ENCODE measurements around the gene ARHGAP45.
A peak's percentile ranks its signal among the peaks of the same experiment; 100 is the strongest.

The ARHGAP45 gene

GRCh38 chr19:1130771-1131717 lies 64.1 kb downstream of the ARHGAP45 start:
- DNase-seq (ENCODE audit: low read depth in 3 of 3, low spot score in 1 of 3): no peak

GRCh38 chr19:1131718-1132551 lies 65.0 kb downstream of the ARHGAP45 start:
- peak; percentile 71 to 75 (median 74) for DNase-seq (ENCODE audit: low read depth in 3 of 3, low spot score in 1 of 3)

GRCh38 chr19:1132552-1133383 lies 65.8 kb downstream of the ARHGAP45 start:
- no peak for DNase-seq (ENCODE audit: low read depth in 3 of 3, low spot score in 1 of 3)

- peak; percentile 49 to 65 (median 61) for DNase-seq (ENCODE audit: low read depth in 3 of 3, low spot score in 1 of 3)
These were observed 66.5 kb downstream of the ARHGAP45 start for GRCh38 chr19:1133471-1133929.

- DNase-seq (ENCODE audit: low read depth in 3 of 3, low spot score in 1 of 3): no peak
These were observed 67.5 kb downstream of the ARHGAP45 start for GRCh38 chr19:1134431-1134830.

GRCh38 chr19:1135454-1135853 lies 68.5 kb downstream of the ARHGAP45 start:
- DNase-seq (ENCODE audit: low read depth in 3 of 3, low spot score in 1 of 3): no peak

- no peak for DNase-seq (ENCODE audit: low read depth in 3 of 3, low spot score in 1 of 3)
These were observed 69.2 kb downstream of the ARHGAP45 start for GRCh38 chr19:1136201-1136600.

Measured in stimulated activated CD4-positive, alpha-beta T cell treated with anti-CD3 and anti-CD28 coated beads, TNF-alpha, amount 100 ng/mL, for 1 hour (primary cell).